Ascending aorta (tissue), 2 donors: ENCODE results near the gene USP47. TPM values are rescaled to one million over a fixed set of nuclear protein-coding genes. Genes with fewer than 3 reads are reported as not detected.
A peak's percentile ranks its signal among the peaks of the same experiment; 100 is the strongest.

ENCODE experiments used
- DNase-seq, 2 donors: peaks; one replicate each; pipeline ENCODE4 v3.0.0-alpha.2; 2019; ENCODE audit warnings: low spot score in 2 of 2
- H3K27ac ChIP-seq, 2 donors: fragments of 200-600 bp; sonication (generic); one replicate each; pipeline ENCODE4 v1.5.1; 2016 to 2017; ENCODE audit warnings: mild to moderate bottlenecking in 1 of 2
- H3K27me3 ChIP-seq: fragments of 200-600 bp; sonication (generic); one replicate; pipeline ENCODE4 v1.5.1; 2017
- H3K36me3 ChIP-seq, 2 donors: fragments of 200-600 bp; sonication (generic); one replicate each; pipeline ENCODE4 v1.5.1; 2016
- H3K4me1 ChIP-seq, 2 donors: fragments of 200-600 bp; sonication (generic); one replicate each; pipeline ENCODE4 v1.5.1; 2016 to 2017; ENCODE audit warnings: mild to moderate bottlenecking in 1 of 2
- H3K4me3 ChIP-seq, 2 donors: fragments of 200-600 bp; sonication (generic); one replicate each; pipeline ENCODE4 v1.5.1; 2016 to 2017; ENCODE audit warnings: mild to moderate bottlenecking in 1 of 2
- H3K9me3 ChIP-seq, 2 donors: fragments of 200-600 bp; sonication (generic); one replicate each; pipeline ENCODE4 v1.5.1; 2016
- CTCF ChIP-seq, 3 experiments: fragments of 200-600 bp in 2 of 3; fragments of 450-650 bp in 1 of 3; sonication (generic) in 2 of 3; IDR thresholded peaks; one replicate each; pipeline ENCODE4 v1.5.1; 2016 to 2019; ENCODE audit warnings: antibody characterized with exemption in 3 of 3, mild to moderate bottlenecking in 1 of 3, moderate library complexity in 1 of 3
- intact Hi-C: fragments of 100-400 bp; cut with DNase I; formaldehyde crosslinking; loops from one replicate; pipeline ENCODE4 v1.15.1; 2023
- total RNA-seq: library from RNA; depleted of rRNA; stranded (reverse); fragments of >200 nt; gene quantifications from one replicate; pipeline ENCODE4 v1.1.0, GENCODE V29; 2016

USP47 gene
- total RNA-seq, 1 donor from 2014 or later = 18.2 TPM

GRCh38 chr11:11839718-11840117 is 2.1 kb upstream of the USP47 start:
- no peaks in the 10 kb centered on the region for H3K36me3 ChIP-seq
- no peak for TF ChIP-seq CTCF (IDR thresholded peaks at IDR 0.05)
- no peak overlapping the region for H3K4me3 ChIP-seq
- peaks cover 6 to 8% of the 10 kb centered on the region in 2 donors for H3K4me1 ChIP-seq
- no peaks in the 10 kb centered on the region for H3K9me3 ChIP-seq
- intact Hi-C loops = loop anchor here (2.0 to 10.0 kb wide), 3 partner anchors 25 to 75 kb away; no protein-coding TSS in a partner anchor
- DNase-seq = no peak
- H3K27ac ChIP-seq = no peak overlapping the region
- H3K27me3 ChIP-seq = no peaks in the 10 kb centered on the region

- Histone ChIP-seq H3K27ac (peak overlapping the region; percentile 99), H3K4me3 (peak overlapping the region; percentile 67 to 84), H3K36me3 (no peaks in the 10 kb centered on the region), H3K9me3 (no peaks in the 10 kb centered on the region), H3K4me1 (peaks cover 11 to 19% of the 10 kb centered on the region in 2 donors), H3K27me3 (no peaks in the 10 kb centered on the region)
- intact Hi-C loops = loop anchor here (2.0 to 10.0 kb wide), 3 partner anchors 26 to 74 kb away; no protein-coding TSS in a partner anchor
- DNase-seq = no peak
- no peak for TF ChIP-seq CTCF (IDR thresholded peaks at IDR 0.05)
Observed at GRCh38 chr11:11841116-11841722, 553 bp upstream of the USP47 start.

DNA sequence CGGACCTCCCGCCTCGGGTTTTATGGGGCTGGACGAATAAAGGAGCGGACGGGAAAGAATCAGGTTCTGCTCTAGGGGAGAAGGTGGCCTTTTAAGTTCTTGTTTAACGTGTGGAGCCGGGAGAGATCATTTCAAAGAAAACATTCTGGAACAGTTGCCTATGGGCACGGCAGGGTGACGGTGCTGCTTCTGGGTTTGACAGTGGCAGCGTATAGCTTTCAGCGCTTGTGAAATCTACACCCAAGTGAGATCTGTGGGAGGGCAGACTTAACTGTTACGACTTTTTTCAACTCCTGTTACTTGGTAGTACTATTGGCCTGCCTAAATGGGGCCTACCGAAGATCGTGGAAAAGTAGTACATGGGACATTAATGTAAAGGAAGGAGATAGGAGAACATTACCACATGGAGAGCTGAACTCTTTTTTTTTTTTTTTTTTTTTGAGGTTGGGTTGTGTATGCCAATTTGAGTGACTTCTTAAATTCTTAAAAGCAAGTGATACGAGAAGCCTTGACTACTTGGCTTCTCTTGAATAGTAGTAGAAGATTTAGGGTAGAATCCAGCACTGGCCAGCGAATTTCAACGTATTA is 743 bp downstream of the USP47 start:
- peaks cover 11 to 32% of the 10 kb centered on the region in 2 donors for H3K4me1 ChIP-seq
- H3K27me3 ChIP-seq = no peaks in the 10 kb centered on the region
- no peak for TF ChIP-seq CTCF (IDR thresholded peaks at IDR 0.05)
- H3K36me3 ChIP-seq = no peaks in the 10 kb centered on the region
- peak overlapping the region; percentile 99 for H3K27ac ChIP-seq
- H3K9me3 ChIP-seq = no peaks in the 10 kb centered on the region
- intact Hi-C loops = loop anchor here (5.0 to 10.0 kb wide), 2 partner anchors 40 to 72 kb away; no protein-coding TSS in a partner anchor
- DNase-seq = peak in 1 of 2 donors; percentile 79
- peak overlapping the region; percentile 67 to 84 for H3K4me3 ChIP-seq

- intact Hi-C loops = loop anchor here (5.0 to 10.0 kb wide), 2 partner anchors 41 to 72 kb away; no protein-coding TSS in a partner anchor
- Histone ChIP-seq H3K27me3 (no peaks in the 10 kb centered on the region), H3K4me3 (peak overlapping the region; percentile 67 to 84), H3K4me1 (peaks cover 11 to 37% of the 10 kb centered on the region in 2 donors), H3K9me3 (no peaks in the 10 kb centered on the region), H3K27ac (peak overlapping the region; percentile 99), H3K36me3 (no peaks in the 10 kb centered on the region)
- no peak for TF ChIP-seq CTCF (IDR thresholded peaks at IDR 0.05)
- no peak for DNase-seq
Observed at GRCh38 chr11:11843211-11843621, 1.4 kb downstream of the USP47 start.

DNA sequence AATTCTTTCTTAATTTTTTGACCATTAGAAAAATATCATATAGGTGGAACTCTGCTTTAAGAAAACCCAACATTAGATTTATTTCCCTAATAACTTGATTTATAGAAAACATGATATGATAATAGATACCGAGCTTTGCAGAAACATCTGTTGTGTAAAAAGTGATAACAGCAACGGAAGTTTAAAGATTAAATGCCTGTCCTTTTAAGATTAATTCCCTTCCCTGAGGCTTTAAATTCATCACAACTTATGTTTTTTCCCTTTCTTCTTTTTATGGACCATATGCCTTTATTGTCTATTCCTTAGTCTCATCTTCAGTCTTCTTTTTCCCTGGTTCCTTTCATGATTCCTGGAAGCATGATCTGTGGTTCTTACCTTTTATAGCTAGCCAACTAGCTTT is 1.9 kb downstream of the USP47 start:
- no peaks in the 10 kb centered on the region for H3K9me3 ChIP-seq
- H3K36me3 ChIP-seq = no peaks in the 10 kb centered on the region
- peak overlapping the region; percentile 99 for H3K27ac ChIP-seq
- H3K4me1 ChIP-seq = peaks cover 12 to 41% of the 10 kb centered on the region in 2 donors
- TF ChIP-seq CTCF (IDR thresholded peaks at IDR 0.05) = no peak
- H3K4me3 ChIP-seq = peak overlapping the region; percentile 67 to 84
- H3K27me3 ChIP-seq = no peaks in the 10 kb centered on the region
- intact Hi-C loops = loop anchor here (5.0 to 10.0 kb wide), 2 partner anchors 41 to 71 kb away; no protein-coding TSS in a partner anchor
- no peak for DNase-seq
